SJSA1 (cell line): ENCODE results near the gene TAF8. TPM values are rescaled to one million over a fixed set of nuclear protein-coding genes. Genes with fewer than 3 reads are reported as not detected.

Experiments
- DNase-seq, 2 experiments: peaks; one replicate each; pipeline ENCODE4 v3.0.0-alpha.2; 2015 to 2020; ENCODE audit warnings: low spot score in 2 of 2, low read depth in 1 of 2
- H3K27ac ChIP-seq: fragments of 250-450 bp; sonication (Bioruptor Pico); 2 replicates; pipeline ENCODE4 v1.5.1; 2020; ENCODE audit warnings: mild to moderate bottlenecking, moderate library complexity
- H3K27me3 ChIP-seq: fragments of 250-450 bp; sonication (Bioruptor Pico); replicated peaks from 2 replicates; pipeline ENCODE4 v1.5.1; 2020; ENCODE audit warnings: mild to moderate bottlenecking, moderate library complexity
- H3K36me3 ChIP-seq: fragments of 250-450 bp; sonication (Bioruptor Pico); 2 replicates; pipeline ENCODE4 v1.5.1; 2020; ENCODE audit warnings: mild to moderate bottlenecking
- H3K4me1 ChIP-seq: fragments of 250-450 bp; sonication (Bioruptor Pico); replicated peaks from 2 replicates; pipeline ENCODE4 v1.6.1; 2021; ENCODE audit warnings: mild to moderate bottlenecking
- H3K4me3 ChIP-seq: fragments of 250-450 bp; sonication (Bioruptor Pico); 2 replicates; pipeline ENCODE4 v1.5.1; 2020; ENCODE audit warnings: mild to moderate bottlenecking
- H3K9me3 ChIP-seq: fragments of 250-450 bp; sonication (Bioruptor Pico); replicated peaks from 2 replicates; pipeline ENCODE4 v1.5.1; 2020; ENCODE audit warnings: mild to moderate bottlenecking
- total RNA-seq: library from RNA; depleted of rRNA; stranded (reverse); fragments of >200 nt; shearing (Covaris generic); gene quantifications from 2 replicates; pipeline ENCODE4 v1.2.3, GENCODE V29; 2014

TAF8 gene
- total RNA-seq, 1 experiment from 2014 or later = 12.2 TPM

DNA sequence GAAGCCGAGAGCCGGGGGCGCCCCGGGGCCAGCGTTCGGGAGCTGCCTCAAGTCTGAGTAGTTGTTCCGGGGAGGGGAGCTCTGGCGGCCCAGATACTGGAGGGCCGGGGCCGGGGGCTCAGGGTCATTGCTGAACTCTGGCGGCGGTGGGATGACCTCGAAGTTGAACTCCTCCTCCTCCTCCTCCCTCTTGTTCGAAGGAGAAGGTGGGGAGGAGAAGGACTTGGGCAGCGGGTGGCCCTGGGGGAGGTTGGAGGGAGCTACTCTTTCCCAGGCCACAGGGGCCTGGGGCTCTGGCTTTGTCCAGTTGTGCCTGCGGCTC, 54.4 kb downstream of the TAF8 start:
- no peaks in the 10 kb centered on the region for H3K36me3 ChIP-seq
- H3K27ac ChIP-seq = no peak overlapping the region
- H3K4me1 ChIP-seq = peaks cover 11% of the 10 kb centered on the region
- H3K9me3 ChIP-seq = no peaks in the 10 kb centered on the region
- no peak for DNase-seq
- H3K4me3 ChIP-seq = no peak overlapping the region
- H3K27me3 ChIP-seq = no peaks in the 10 kb centered on the region

DNA sequence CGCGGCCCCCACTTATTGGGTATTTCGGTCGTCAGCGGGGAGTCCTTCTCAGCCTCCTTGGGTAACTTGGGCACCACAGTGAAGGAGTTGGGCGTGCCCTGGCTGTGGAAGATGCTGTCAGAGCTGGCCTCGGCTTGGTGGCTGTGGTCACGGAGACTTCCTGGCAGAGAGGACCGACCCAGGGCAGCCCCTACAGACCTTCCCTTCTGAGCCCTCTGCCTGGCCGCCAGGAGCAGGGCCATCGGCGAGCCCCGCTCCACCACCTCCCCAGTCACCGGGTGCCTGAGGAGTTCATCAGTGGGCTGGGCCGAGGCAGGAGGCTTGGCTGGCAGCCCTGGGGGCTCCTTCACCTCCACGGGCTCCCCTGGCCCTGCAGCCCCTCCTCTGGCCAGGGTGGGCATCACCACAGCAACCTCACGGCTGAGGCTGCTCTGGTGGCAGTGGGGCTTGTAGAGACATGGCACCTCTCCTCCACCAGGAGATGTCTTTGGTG, 54.9 kb downstream of the TAF8 start:
- no peaks in the 10 kb centered on the region for H3K9me3 ChIP-seq
- no peak overlapping the region for H3K27ac ChIP-seq
- H3K27me3 ChIP-seq = no peaks in the 10 kb centered on the region
- no peaks in the 10 kb centered on the region for H3K36me3 ChIP-seq
- H3K4me1 ChIP-seq = peaks cover 6% of the 10 kb centered on the region
- no peak overlapping the region for H3K4me3 ChIP-seq
- DNase-seq = no peak

DNA sequence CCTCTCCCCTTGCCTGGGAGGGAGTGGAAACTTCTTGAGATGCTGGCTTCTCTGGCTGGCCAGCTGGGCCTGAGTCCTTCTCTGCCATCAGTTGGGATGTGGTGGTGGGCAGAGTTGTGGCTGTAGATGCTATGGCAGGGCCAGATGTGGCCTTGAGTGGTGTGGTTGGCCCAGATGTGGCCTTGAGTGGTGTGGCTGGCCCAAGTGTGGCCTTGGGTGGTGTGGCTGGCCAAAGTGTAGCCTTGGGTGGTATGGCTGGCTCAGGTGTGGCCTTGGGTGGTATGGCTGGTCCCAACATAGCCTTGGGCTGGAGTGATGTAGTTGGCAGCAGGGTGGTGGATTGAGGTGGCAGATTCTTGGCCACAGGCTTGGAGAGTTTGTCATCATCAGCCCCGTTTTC, 55.4 kb downstream of the TAF8 start:
- H3K27ac ChIP-seq = no peak overlapping the region
- H3K4me3 ChIP-seq = no peak overlapping the region
- H3K27me3 ChIP-seq = no peaks in the 10 kb centered on the region
- H3K9me3 ChIP-seq = no peaks in the 10 kb centered on the region
- no peak for DNase-seq
- H3K36me3 ChIP-seq = no peaks in the 10 kb centered on the region
- peaks cover 1% of the 10 kb centered on the region for H3K4me1 ChIP-seq

DNA sequence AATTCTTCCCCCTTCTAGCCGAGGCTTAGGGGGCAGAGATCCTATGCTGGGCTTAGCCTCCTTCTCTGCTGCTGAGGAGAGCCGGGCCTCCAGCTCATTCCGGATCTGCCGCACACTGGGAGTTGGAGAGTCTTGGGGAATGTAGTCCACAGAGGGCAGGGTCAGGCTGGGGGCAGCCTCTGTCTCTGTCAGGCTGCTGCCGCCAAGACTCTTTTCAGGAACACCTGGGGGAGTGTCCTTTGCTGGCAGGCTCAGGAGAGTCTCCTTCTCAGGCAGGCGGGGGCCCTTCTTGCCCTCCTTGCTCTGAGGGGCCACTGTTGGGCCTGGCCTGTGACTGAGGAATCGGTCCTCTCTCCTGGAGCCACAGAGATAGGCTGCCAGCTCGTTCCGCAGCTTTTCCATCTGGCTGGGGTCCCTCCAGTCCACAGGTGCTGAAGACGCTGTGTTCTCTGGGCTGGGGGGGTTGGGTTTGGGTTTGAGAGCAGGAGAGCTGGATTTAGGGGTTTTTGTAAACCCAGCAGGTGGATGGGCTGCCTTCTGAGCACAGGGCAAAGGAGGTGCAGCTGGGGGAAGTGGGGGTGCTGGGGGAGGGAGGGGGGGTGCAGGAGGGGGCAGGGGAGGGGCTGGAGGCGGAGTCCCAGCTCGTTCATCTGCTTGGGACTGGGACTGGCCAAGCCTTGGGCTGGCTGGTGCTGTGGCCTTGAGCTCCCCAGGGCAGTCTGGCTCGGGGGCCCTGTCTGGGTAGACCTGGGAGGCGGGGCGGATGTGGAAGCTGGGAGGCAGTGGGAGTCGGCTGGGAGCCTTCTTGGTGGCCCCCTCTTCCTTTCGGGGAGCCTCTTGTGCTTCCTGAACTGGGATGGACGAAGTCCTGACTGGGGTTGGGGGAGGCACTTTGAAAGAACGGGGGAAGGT, 56.0 kb downstream of the TAF8 start:
- DNase-seq = no peak
- no peaks in the 10 kb centered on the region for H3K27me3 ChIP-seq
- no peaks in the 10 kb centered on the region for H3K36me3 ChIP-seq
- H3K4me3 ChIP-seq = no peak overlapping the region
- H3K4me1 ChIP-seq = no peaks in the 10 kb centered on the region
- H3K9me3 ChIP-seq = no peaks in the 10 kb centered on the region
- no peak overlapping the region for H3K27ac ChIP-seq

DNA sequence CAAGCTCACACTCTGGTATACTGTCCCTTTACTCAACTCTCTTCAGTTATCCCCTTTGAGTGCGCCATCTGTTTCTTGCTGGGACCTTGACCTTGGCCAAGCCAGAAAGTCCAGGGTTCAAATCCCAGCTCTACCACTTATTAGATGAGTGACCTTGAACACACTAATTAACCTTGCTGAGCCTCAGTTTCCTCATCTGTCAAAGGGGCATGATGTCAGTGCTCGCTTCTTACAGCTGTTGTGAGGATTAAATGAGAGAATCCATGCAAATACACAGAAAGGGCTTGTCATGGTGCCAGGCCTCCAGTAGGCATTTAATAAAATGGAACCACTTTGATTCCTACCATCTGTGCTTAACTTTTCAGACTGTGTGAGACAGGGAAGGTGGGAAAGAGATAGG, 57.7 kb downstream of the TAF8 start:
- Histone ChIP-seq H3K9me3 (no peaks in the 10 kb centered on the region), H3K4me3 (no peak overlapping the region), H3K36me3 (no peaks in the 10 kb centered on the region), H3K27ac (no peak overlapping the region), H3K4me1 (no peaks in the 10 kb centered on the region), H3K27me3 (no peaks in the 10 kb centered on the region)
- DNase-seq = no peak

DNA sequence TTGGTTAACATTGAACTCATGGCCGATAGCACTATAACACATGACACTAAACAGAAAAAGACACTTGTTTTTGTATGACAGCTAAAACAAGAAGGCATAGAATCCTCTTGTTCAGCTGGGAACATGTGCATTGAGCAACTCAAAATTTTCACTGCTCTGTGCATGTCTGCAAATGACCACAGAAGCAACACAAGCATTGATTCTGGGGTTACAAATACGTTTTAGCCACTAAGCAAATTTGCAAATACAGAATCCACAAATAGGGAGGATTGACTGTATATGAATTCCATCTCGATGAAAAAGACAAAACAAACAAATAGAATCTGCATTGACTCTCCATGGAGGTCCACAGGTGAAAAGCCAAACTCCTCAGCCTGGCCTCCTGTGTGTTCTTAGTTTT, 60.4 kb downstream of the TAF8 start:
- Histone ChIP-seq H3K4me1 (no peaks in the 10 kb centered on the region), H3K4me3 (no peak overlapping the region), H3K9me3 (no peaks in the 10 kb centered on the region), H3K36me3 (no peaks in the 10 kb centered on the region), H3K27me3 (no peaks in the 10 kb centered on the region), H3K27ac (no peak overlapping the region)
- no peak for DNase-seq

DNA sequence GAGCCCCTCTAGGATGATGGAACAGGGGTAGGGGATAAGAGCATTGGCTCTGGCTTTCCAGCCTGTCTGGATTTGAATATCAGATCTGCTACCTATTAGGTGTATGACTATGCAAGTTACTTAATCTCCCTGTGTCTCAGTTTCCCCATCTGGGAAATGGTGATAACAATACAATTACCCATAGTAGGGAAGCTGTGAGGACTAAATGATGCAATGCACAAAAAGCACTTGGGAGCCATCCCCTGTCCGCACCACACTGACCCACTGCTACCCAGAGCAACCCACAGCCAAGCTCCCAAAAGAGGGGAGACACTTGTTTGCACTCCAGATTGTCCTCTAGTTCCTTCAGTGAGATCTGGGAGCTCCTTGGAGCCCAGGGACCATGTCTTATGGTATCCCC, 62.0 kb downstream of the TAF8 start:
- no peak overlapping the region for H3K4me3 ChIP-seq
- no peaks in the 10 kb centered on the region for H3K4me1 ChIP-seq
- no peaks in the 10 kb centered on the region for H3K9me3 ChIP-seq
- no peak overlapping the region for H3K27ac ChIP-seq
- DNase-seq = no peak
- no peaks in the 10 kb centered on the region for H3K27me3 ChIP-seq
- H3K36me3 ChIP-seq = no peaks in the 10 kb centered on the region

DNA sequence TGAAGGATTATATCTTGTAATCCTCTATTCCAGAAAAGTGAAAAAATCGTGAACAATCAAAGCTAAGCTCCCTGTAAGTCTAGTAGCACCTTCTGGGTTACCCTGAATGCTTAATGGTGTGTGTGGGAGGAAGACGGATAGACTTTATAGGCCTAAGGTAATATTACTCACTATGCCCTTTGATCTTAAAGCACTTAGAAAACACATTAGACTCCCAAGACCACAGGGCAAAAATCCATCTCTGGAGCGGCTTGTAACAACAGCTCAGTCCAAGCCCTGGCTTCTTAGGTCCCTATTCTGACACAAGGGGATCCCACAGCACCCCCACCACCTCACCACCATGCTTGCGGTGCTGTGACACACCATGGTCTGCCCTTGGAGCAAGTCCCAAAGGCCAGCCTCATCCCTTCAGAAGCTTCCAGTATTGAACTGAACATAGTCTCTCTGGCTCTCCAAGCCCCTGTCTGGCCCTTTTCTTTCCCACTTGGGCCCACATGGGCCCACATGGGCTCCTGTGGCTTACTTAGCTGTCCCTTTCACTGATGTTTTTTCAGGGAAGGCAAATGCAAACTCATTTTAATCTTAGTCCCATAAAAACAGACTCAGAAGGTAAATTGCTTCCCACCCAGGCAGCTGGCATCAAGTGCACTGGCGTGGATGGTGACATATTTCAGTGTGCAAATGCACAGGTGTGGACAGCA, 63.8 kb downstream of the TAF8 start:
- DNase-seq = no peak
- Histone ChIP-seq H3K4me3 (no peak overlapping the region), H3K27ac (no peak overlapping the region), H3K36me3 (no peaks in the 10 kb centered on the region), H3K9me3 (no peaks in the 10 kb centered on the region), H3K27me3 (no peaks in the 10 kb centered on the region), H3K4me1 (no peaks in the 10 kb centered on the region)

DNA sequence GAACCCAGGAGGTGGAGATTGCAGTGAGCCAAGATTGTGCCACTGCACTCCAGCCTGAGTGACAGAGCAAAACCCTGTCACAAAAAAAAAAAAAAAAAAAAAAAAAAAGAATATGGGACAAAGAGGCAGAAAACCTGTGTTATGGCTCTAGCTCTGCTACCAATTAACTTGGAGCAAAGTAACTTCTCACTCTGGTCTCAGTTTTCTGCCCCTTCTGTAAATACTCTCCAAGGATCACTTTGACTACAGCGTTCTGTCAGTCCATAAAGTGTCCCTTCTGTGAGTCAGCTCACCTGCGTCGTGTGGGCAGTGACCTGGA, 67.5 kb downstream of the TAF8 start:
- Histone ChIP-seq H3K27ac (no peak overlapping the region), H3K9me3 (no peaks in the 10 kb centered on the region), H3K4me1 (no peaks in the 10 kb centered on the region), H3K4me3 (no peak overlapping the region), H3K36me3 (no peaks in the 10 kb centered on the region), H3K27me3 (no peaks in the 10 kb centered on the region)
- DNase-seq = no peak

DNA sequence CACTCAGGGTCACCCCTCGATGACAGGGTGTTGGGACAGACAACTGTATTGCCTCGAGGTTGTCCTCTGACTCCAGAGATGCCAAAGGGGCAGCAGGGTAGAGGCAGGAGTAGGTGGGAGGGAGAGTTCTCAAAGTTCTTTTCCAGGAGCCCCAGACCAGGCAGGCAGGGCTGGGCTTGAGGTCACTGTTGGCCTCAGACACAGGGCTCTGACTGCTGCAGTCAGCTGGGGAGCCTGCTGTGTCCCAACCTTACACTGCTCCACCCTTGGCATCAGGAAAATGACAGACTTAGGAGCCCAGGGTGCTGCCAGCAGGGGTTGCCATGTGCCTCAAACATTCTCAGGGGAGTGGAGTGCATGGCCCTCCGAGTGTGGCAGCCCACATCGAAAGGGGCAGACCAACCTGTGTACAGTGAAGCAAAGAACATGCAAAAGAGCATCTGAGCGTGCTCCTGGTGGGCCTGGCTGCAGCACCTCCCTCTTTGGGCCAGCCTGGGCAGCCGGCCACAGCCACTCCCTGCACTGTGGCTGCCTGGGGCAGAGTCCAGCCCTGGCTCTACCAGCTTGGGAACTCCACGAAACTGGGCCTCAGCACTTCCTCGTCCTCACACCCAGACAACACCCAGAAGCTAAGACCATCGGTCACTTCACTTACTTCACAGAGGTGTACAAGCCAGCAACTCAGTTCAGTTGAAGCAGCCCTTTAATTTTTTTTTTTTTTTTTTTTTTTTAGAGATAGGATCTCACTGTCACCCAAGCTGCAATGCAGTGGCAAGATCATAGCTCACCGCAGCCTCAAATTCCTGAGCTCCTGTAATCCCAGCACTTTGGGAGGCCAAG, 68.1 kb downstream of the TAF8 start:
- DNase-seq = no peak
- Histone ChIP-seq H3K36me3 (no peaks in the 10 kb centered on the region), H3K27ac (no peak overlapping the region)

DNA sequence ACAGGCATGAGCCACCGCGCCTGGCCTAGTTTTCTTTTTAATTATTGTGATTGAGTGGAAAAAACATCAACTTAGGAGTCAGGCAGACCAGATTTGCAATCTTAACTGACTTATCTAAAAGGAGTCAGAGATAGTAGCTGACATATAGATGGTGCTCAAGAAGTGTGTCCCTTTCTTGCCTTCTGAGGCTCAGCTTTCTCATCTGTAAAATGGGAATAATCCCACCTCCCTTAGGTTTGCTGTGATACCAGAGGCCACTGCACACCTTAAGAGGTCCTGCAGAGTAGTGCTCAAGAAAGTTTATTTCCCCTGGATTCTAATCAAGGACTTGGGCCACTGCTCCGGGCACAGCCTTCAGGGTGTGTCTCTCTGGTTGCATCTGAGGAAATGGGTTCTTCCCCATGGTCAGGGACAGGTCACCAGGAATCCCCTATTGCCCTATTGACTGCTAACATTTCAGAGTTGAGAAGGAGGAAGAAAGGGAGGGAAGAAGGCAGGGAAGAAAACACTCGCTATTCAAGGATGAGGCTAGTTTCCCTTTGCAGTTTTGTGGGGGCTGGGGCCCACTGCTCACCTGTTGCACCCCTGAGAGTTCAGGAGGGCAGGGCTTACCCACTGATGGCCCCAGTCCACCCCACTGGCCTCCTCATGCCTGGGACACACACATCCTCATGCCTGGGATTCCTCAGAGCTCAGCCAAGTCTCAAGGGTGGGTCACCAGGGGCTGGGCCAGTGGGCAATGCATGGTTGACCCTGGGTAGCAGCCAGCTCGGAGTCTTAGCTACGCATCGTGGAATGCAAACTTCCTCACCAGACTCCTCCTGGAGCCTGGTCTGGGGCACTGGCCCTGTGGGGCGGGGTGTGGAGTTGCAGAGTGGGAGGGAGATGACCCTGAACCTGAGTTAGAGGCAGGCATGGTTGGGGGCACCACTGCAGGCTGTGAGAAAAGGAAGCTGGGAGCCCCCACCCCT, 70.9 kb downstream of the TAF8 start:
- H3K27me3 ChIP-seq = no peaks in the 10 kb centered on the region
- H3K4me1 ChIP-seq = no peaks in the 10 kb centered on the region
- no peaks in the 10 kb centered on the region for H3K9me3 ChIP-seq
- DNase-seq = no peak
- no peaks in the 10 kb centered on the region for H3K36me3 ChIP-seq
- no peak overlapping the region for H3K27ac ChIP-seq
- H3K4me3 ChIP-seq = no peak overlapping the region

More for the DNA sequence above, 68.1 kb downstream of the TAF8 start:
- H3K27me3 ChIP-seq = no peaks in the 10 kb centered on the region
- H3K4me1 ChIP-seq = no peaks in the 10 kb centered on the region
- no peaks in the 10 kb centered on the region for H3K9me3 ChIP-seq
- H3K4me3 ChIP-seq = no peak overlapping the region

DNA sequence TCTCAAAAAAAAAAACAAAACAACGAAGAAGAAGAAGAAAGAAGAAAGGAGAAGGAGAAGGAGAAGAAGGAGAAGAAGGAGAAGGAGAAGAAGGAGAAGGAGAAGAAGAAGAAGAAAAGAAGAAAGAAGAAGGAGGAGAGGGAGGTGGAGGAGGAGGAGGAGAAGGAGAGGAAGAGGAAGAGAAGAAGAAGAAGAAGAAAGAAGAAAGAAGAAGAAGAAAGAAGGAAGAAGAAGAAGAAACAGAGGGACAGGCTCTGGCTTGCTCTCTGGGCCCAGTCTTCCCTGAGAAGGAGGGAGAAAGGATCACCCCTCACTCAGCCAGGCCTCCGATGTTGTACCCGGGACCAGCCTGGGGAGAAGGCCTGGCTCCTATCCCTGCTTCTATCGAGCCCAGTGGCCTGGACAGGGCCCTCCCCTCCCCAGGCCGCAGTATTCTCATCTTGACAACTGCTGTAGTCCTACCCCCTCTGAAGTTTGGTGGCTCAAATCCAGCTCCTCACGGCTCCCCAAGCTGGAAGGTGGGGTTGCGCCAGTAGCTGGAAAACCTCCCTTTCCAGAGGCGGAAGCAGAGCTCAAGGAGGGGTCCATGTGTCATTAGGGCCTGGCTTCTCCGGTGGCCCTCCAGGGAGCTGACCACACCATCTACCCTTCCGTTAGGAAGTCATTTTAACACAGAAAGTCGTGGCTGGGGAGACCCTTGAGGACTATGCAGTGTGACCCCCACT, 73.2 kb downstream of the TAF8 start:
- H3K36me3 ChIP-seq = no peaks in the 10 kb centered on the region
- no peak for DNase-seq
- no peak overlapping the region for H3K27ac ChIP-seq
- no peak overlapping the region for H3K4me3 ChIP-seq
- H3K4me1 ChIP-seq = no peaks in the 10 kb centered on the region
- no peaks in the 10 kb centered on the region for H3K9me3 ChIP-seq
- no peaks in the 10 kb centered on the region for H3K27me3 ChIP-seq
